ENCODE data around the gene ATG7. TPM values are rescaled to one million over a fixed set of nuclear protein-coding genes. Genes with fewer than 3 reads are reported as not detected.
A peak's percentile ranks its signal among the peaks of the same experiment; 100 is the strongest.

Gene ATG7
- total RNA-seq, 1 donor from 2014 or later: 55.0 TPM

GRCh38 chr3:11507719-11508118, 235.5 kb downstream of the ATG7 start:
- Histone ChIP-seq H3K4me3 (no peak overlapping the region), H3K27me3 (no peaks in the 10 kb centered on the region), H3K27ac (peak overlapping the region; percentile 79), H3K4me1 (peaks cover 34% of the 10 kb centered on the region), H3K36me3 (no peaks in the 10 kb centered on the region), H3K9me3 (no peaks in the 10 kb centered on the region)
- intact Hi-C loops (cut with DNase I): no loop called here
- DNase-seq (ENCODE audit: extremely low spot score in 2 of 2): no peak
- TF ChIP-seq POLR2AphosphoS5 (IDR thresholded peaks at IDR 0.05; ENCODE audit: insufficient read depth in 1 of 2, low read depth in 1 of 2): no peak
- TF ChIP-seq CTCF (IDR thresholded peaks at IDR 0.05): no peak
- no peak for TF ChIP-seq POLR2A (IDR thresholded peaks at IDR 0.05)

- no peaks in the 10 kb centered on the region for H3K9me3 ChIP-seq
- H3K36me3 ChIP-seq: no peaks in the 10 kb centered on the region
- intact Hi-C loops (cut with DNase I): no loop called here
- TF ChIP-seq CTCF (IDR thresholded peaks at IDR 0.05) (no peak), POLR2A (IDR thresholded peaks at IDR 0.05) (no peak), POLR2AphosphoS5 (IDR thresholded peaks at IDR 0.05; ENCODE audit: insufficient read depth in 1 of 2, low read depth in 1 of 2) (no peak)
- no peak for DNase-seq (ENCODE audit: extremely low spot score in 2 of 2)
- peak overlapping the region; percentile 79 for H3K27ac ChIP-seq
- H3K27me3 ChIP-seq: no peaks in the 10 kb centered on the region
- no peak overlapping the region for H3K4me3 ChIP-seq
- H3K4me1 ChIP-seq: peaks cover 38% of the 10 kb centered on the region
Measured at GRCh38 chr3:11508346-11509172, 236.4 kb downstream of the ATG7 start.

- Histone ChIP-seq H3K4me3 (no peak overlapping the region), H3K4me1 (peaks cover 46% of the 10 kb centered on the region), H3K36me3 (no peaks in the 10 kb centered on the region), H3K27me3 (no peaks in the 10 kb centered on the region), H3K9me3 (no peaks in the 10 kb centered on the region), H3K27ac (peak overlapping the region; percentile 79)
- TF ChIP-seq POLR2AphosphoS5 (IDR thresholded peaks at IDR 0.05; ENCODE audit: insufficient read depth in 1 of 2, low read depth in 1 of 2) (peak; percentile 38 to 57), CTCF (IDR thresholded peaks at IDR 0.05) (no peak)
- DNase-seq (ENCODE audit: extremely low spot score in 2 of 2): no peak
- intact Hi-C loops (cut with DNase I): no loop called here
Measured at GRCh38 chr3:11509173-11510000, 237.2 kb downstream of the ATG7 start.

- Histone ChIP-seq H3K27me3 (no peaks in the 10 kb centered on the region), H3K9me3 (no peaks in the 10 kb centered on the region), H3K4me3 (no peak overlapping the region), H3K27ac (peak overlapping the region; percentile 79), H3K4me1 (peaks cover 49% of the 10 kb centered on the region), H3K36me3 (no peaks in the 10 kb centered on the region)
- intact Hi-C loops (cut with DNase I): no loop called here
- no peak for DNase-seq (ENCODE audit: extremely low spot score in 2 of 2)
- TF ChIP-seq POLR2AphosphoS5 (IDR thresholded peaks at IDR 0.05; ENCODE audit: insufficient read depth in 1 of 2, low read depth in 1 of 2) (no peak), CTCF (IDR thresholded peaks at IDR 0.05) (no peak), POLR2A (IDR thresholded peaks at IDR 0.05) (no peak)
Measured at GRCh38 chr3:11510001-11510340, 237.8 kb downstream of the ATG7 start.

Measured in vagina (tissue), 2 donors.